HCT116 (cell line): ENCODE results near the gene ATOX1. TPM values are rescaled to one million over a fixed set of nuclear protein-coding genes. Genes with fewer than 3 reads are reported as not detected.

Experiments
- ATAC-seq: fragments of 200-7000 bp; cut with Tn5 transposase; 2 replicates; pipeline ENCODE4 v1.9.1; 2020; ENCODE audit warnings: mild to moderate bottlenecking, moderate library complexity
- BruUV-seq: library from RNA; stranded (reverse); fragments of 400-500 nt; replicated peaks from 2 replicates; lab custom pipeline; 2021; lab: Mats Ljungman, UMichigan
- CTCF ChIA-PET: fragments of 300-600 bp; sonication (Branson Sonifier 250); formaldehyde crosslinking; loops from one replicate; lab custom pipeline; 2021; ENCODE audit warnings: antibody characterized with exemption; lab: Charles Lee
- POLR2A ChIA-PET: fragments of 300-600, 350-600 bp; sonication (Branson Sonifier 250); formaldehyde crosslinking; loops from one replicate; lab custom pipeline; 2021; ENCODE audit warnings: antibody characterized with exemption; lab: Charles Lee
- RAD21 ChIA-PET, 2 experiments: fragments of 300-600 bp; sonication (Branson Sonifier 250); formaldehyde crosslinking; loops; one replicate each; lab custom pipeline; 2023; ENCODE audit warnings: low total read pairs in 2 of 2; ENCODE audit not compliant: uncharacterized antibody in 2 of 2, unreplicated experiment in 2 of 2, low non-redundant PET in 1 of 2; lab: Charles Lee
- DNase-seq: peaks from one replicate; pipeline ENCODE4 v3.0.0-alpha.2; 2010; ENCODE audit warnings: low read depth, low spot score
- H2AFZ ChIP-seq: fragments of 200-600 bp; shearing (Covaris generic), sonication (generic); 2 replicates; pipeline ENCODE4 v1.6.1; 2017; ENCODE audit warnings: low read depth, mixed run types, mixed read lengths, antibody characterized with exemption, low read length; ENCODE audit not compliant: poor library complexity, severe bottlenecking
- H3K27ac ChIP-seq: 2 replicates; pipeline ENCODE4 v1.5.1; 2012; ENCODE audit warnings: low read depth, low read length
- H3K27me3 ChIP-seq: fragments of 200-600 bp; sonication (generic); 2 replicates; pipeline ENCODE4 v1.6.1; 2016; ENCODE audit warnings: mixed run types, low read length, mixed read lengths; ENCODE audit not compliant: insufficient read depth
- H3K36me3 ChIP-seq, 2 experiments: fragments of 200-500 bp in 1 of 2; fragments of 200-600 bp in 1 of 2; sonication (Bioruptor generic) in 1 of 2; sonication (generic) in 1 of 2; 2 replicates each; pipeline versions ENCODE4 v1.5.1 to v1.6.1; 2014 to 2016; ENCODE audit warnings: low read length in 2 of 2, inconsistent platforms in 1 of 2, mixed read lengths in 1 of 2, mixed run types in 1 of 2; ENCODE audit not compliant: insufficient read depth in 2 of 2, control insufficient read depth in 1 of 2
- H3K4me1 ChIP-seq, 2 experiments: fragments of 200-600 bp in 1 of 2; sonication (generic) in 1 of 2; 2 replicates each; pipeline versions ENCODE4 v1.5.1 to v1.6.1; 2012 to 2017; ENCODE audit warnings: low read length in 2 of 2, inconsistent platforms in 1 of 2, mild to moderate bottlenecking in 1 of 2, mixed read lengths in 1 of 2, mixed run types in 1 of 2, moderate library complexity in 1 of 2; ENCODE audit not compliant: insufficient read depth in 2 of 2, control insufficient read depth in 1 of 2
- H3K4me2 ChIP-seq: fragments of 200-600 bp; sonication (generic); 2 replicates; pipeline ENCODE4 v1.6.1; 2017; ENCODE audit warnings: mixed run types, low read length, mixed read lengths
- H3K4me3 ChIP-seq, 2 experiments: fragments of 200-600 bp in 1 of 2; sonication (generic) in 1 of 2; replicated peaks in 1 of 2; 2 replicates each; pipeline ENCODE4 v1.5.1; 2011 to 2016; ENCODE audit warnings: low read length in 2 of 2, control low read depth in 1 of 2, low read depth in 1 of 2, mild to moderate bottlenecking in 1 of 2, mixed read lengths in 1 of 2, mixed run types in 1 of 2
- H3K79me2 ChIP-seq: fragments of 200-600 bp; sonication (generic); 2 replicates; pipeline ENCODE4 v1.6.1; 2017; ENCODE audit warnings: mild to moderate bottlenecking, mixed run types, low read length, moderate library complexity, mixed read lengths; ENCODE audit not compliant: insufficient read depth
- H3K9ac ChIP-seq: fragments of 200-600 bp; sonication (generic); 2 replicates; pipeline ENCODE4 v1.6.1; 2016; ENCODE audit warnings: low read length, mixed read lengths
- H3K9me2 ChIP-seq: fragments of 200-600 bp; sonication (generic), shearing (Covaris generic); 2 replicates; pipeline ENCODE4 v1.6.1; 2017; ENCODE audit warnings: mixed run types, mild to moderate bottlenecking, moderate library complexity; ENCODE audit not compliant: insufficient read depth
- H3K9me3 ChIP-seq, 2 experiments: fragments of 200-500 bp in 1 of 2; fragments of 200-600 bp in 1 of 2; sonication (Bioruptor generic) in 1 of 2; sonication (generic) in 1 of 2; 2 replicates each; pipeline ENCODE4 v1.6.1; 2014 to 2017; ENCODE audit warnings: low read length in 2 of 2, mixed read lengths in 2 of 2, inconsistent platforms in 1 of 2, low read depth in 1 of 2, mild to moderate bottlenecking in 1 of 2, mixed run types in 1 of 2, moderate library complexity in 1 of 2; ENCODE audit not compliant: control insufficient read depth in 1 of 2, insufficient read depth in 1 of 2
- H4K20me1 ChIP-seq: fragments of 200-600 bp; sonication (generic), shearing (Covaris generic); 2 replicates; pipeline ENCODE4 v1.6.1; 2017; ENCODE audit warnings: mixed run types, mild to moderate bottlenecking, moderate library complexity; ENCODE audit not compliant: insufficient read depth
- CEBPB ChIP-seq: IDR thresholded peaks from 2 replicates; pipeline ENCODE4 v1.6.1; 2012; ENCODE audit warnings: low read depth
- EGR1 ChIP-seq: IDR thresholded peaks from 2 replicates; pipeline ENCODE4 v1.6.1; 2012; ENCODE audit warnings: low read depth
- FOSL1 ChIP-seq: IDR thresholded peaks from 2 replicates; pipeline ENCODE4 v1.6.1; 2012; ENCODE audit warnings: low read depth
- JUND ChIP-seq: IDR thresholded peaks from 2 replicates; pipeline ENCODE4 v1.6.1; 2012
- POLR2AphosphoS5 ChIP-seq: IDR thresholded peaks from 2 replicates; pipeline ENCODE4 v1.6.1; 2011; ENCODE audit warnings: mild to moderate bottlenecking, low read depth, low read length, moderate library complexity
- SIN3A ChIP-seq: IDR thresholded peaks from 2 replicates; pipeline ENCODE4 v1.6.1; 2012; ENCODE audit warnings: low read depth
- intact Hi-C: fragments of 100-400 bp; cut with micrococcal nuclease; formaldehyde crosslinking; loops from 2 replicates; pipeline ENCODE4 v1.10.0; 2022
- total RNA-seq: library from RNA; stranded (reverse); gene quantifications from one replicate; pipeline ENCODE4 v1.2.1, GENCODE V29; 2021; ENCODE audit not compliant: unreplicated experiment

ATOX1 gene
- total RNA-seq, 1 experiment from 2014 or later: 66.2 TPM

DNA sequence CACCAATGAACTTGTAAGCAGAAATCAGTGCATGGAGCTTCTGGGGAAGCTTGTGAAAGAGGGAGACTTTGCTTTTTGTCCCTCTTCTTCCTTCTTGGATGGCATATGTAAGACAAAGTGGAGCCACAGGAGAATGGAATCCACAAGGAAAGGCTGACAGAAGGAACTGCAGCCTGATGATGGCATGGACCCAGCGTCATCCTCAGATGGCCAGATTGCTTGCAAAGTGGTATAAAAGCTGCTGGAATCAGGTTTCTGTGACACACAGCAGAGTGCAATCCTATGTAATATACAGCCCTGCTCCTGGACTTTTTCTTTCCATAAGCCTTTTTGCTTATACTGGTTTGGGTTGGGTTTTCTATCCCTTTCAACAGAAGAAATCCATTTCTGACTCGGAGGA is 40.3 kb downstream of the ATOX1 start:
- Histone ChIP-seq H3K9me2 (no peaks in the 10 kb centered on the region), H3K4me1 (peaks cover 0 to 8% of the 10 kb centered on the region in 2 experiments; a peak in 2 of 4 replicates), H4K20me1 (no peaks in the 10 kb centered on the region), H3K9me3 (no peaks in the 10 kb centered on the region), H3K27me3 (no peaks in the 10 kb centered on the region), H3K36me3 (no peaks in the 10 kb centered on the region), H3K27ac (no peak overlapping the region), H3K4me2 (no peak overlapping the region), H3K4me3 (no peak overlapping the region), H3K79me2 (no peaks in the 10 kb centered on the region), H3K9ac (no peak overlapping the region), H2AFZ (no peak overlapping the region)
- ChIA-PET CTCF (interaction anchor here (1.0 to 1.8 kb wide), 4 partner anchors 14 to 66 kb away, joined by 3 to 8 read pairs (median 6); no protein-coding TSS in a partner anchor), RAD21 (interaction anchor here in 1 of 2 experiments (1.0 kb wide), 1 partner anchor 59 kb away, joined by 3 read pairs; no protein-coding TSS in a partner anchor), POLR2A (no interaction called here)
- BruUV-seq: no TSS peak
- ATAC-seq (no peak), DNase-seq (no peak)
- TF ChIP-seq FOSL1 (no peak), JUND (no peak)
- intact Hi-C loops: loop anchor here (2.0 kb wide), 1 partner anchor 59 kb away; no protein-coding TSS in a partner anchor

DNA sequence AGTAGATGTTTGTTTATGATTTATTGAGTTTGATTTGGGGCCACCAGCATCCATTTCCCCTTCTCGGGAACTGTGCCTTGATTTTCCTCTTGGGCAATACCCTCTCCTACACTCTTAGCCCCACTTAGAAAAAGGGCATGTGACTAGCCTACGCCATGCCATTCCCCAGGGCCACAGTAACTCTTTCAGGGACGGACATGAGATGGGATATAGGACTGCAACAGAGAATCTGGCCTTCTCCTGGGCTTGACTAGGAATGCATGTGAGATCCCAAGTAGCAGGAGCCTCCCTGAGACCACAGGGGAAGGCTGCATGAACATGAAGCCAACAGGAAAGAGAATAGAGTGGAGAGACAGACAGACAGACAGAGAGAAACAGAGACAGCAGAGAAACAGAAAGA is 41.0 kb downstream of the ATOX1 start:
- no peaks in the 10 kb centered on the region for H4K20me1 ChIP-seq
- DNase-seq: no peak
- no peaks in the 10 kb centered on the region for H3K9me2 ChIP-seq
- no peak overlapping the region for H2AFZ ChIP-seq
- no peak overlapping the region for H3K4me3 ChIP-seq
- no peaks in the 10 kb centered on the region for H3K36me3 ChIP-seq
- TF ChIP-seq FOSL1 (no peak), POLR2AphosphoS5 (no peak), CEBPB (no peak), SIN3A (no peak), EGR1 (no peak)
- no peaks in the 10 kb centered on the region for H3K9me3 ChIP-seq
- no TSS peak for BruUV-seq
- peaks cover 0 to 8% of the 10 kb centered on the region in 2 experiments; a peak in 2 of 4 replicates for H3K4me1 ChIP-seq
- RAD21 ChIA-PET: no interaction called here
- H3K79me2 ChIP-seq: no peaks in the 10 kb centered on the region
- POLR2A ChIA-PET: no interaction called here
- H3K27ac ChIP-seq: no peak overlapping the region
- ATAC-seq: no peak
- no peak overlapping the region for H3K9ac ChIP-seq
- H3K27me3 ChIP-seq: no peaks in the 10 kb centered on the region
- CTCF ChIA-PET: interaction anchor here (1.6 to 1.8 kb wide), 2 partner anchors 22 to 59 kb away, joined by 8 read pairs; no protein-coding TSS in a partner anchor
- H3K4me2 ChIP-seq: no peak overlapping the region
- intact Hi-C loops: no loop called here
